H9 (cell line): ENCODE results near the gene NRXN3. TPM values are rescaled to one million over a fixed set of nuclear protein-coding genes. Genes with fewer than 3 reads are reported as not detected.
"Not testable (repeated sequence)": the region's sequence is repeated elsewhere in the genome, so short reads cannot be mapped to it uniquely, and the experiment has no call there.

ENCODE experiments used
- DNase-seq: peaks from one replicate; pipeline ENCODE4 v3.0.0-alpha.2; 2017
- H2AFZ ChIP-seq: one replicate; pipeline ENCODE4 v1.6.1; 2013; ENCODE audit warnings: mild to moderate bottlenecking, low read length, control low read depth, moderate library complexity
- H2AK5ac ChIP-seq: 2 replicates; pipeline ENCODE4 v1.6.1; 2013; ENCODE audit warnings: low read length, control low read depth, mixed read lengths; ENCODE audit not compliant: insufficient read length
- H2BK120ac ChIP-seq: one replicate; pipeline ENCODE4 v1.6.1; 2013; ENCODE audit warnings: low read depth, mild to moderate bottlenecking, low read length, control low read depth, inconsistent platforms; ENCODE audit not compliant: poor library complexity, severe bottlenecking
- H2BK12ac ChIP-seq: 2 replicates; pipeline ENCODE4 v1.6.1; 2013; ENCODE audit warnings: low read length, control low read depth, mixed read lengths, low read depth; ENCODE audit not compliant: insufficient read length
- H2BK15ac ChIP-seq: 2 replicates; pipeline ENCODE4 v1.6.1; 2013; ENCODE audit warnings: low read depth, low read length, control low read depth
- H2BK20ac ChIP-seq: one replicate; pipeline ENCODE4 v1.6.1; 2013; ENCODE audit warnings: low read depth, mild to moderate bottlenecking, low read length, control low read depth, inconsistent platforms; ENCODE audit not compliant: poor library complexity, severe bottlenecking
- H2BK5ac ChIP-seq: 2 replicates; pipeline ENCODE4 v1.6.1; 2013; ENCODE audit warnings: low read length, control low read depth, mixed read lengths; ENCODE audit not compliant: insufficient read length
- H3K14ac ChIP-seq: 2 replicates; pipeline ENCODE4 v1.6.1; 2013; ENCODE audit warnings: low read length, control low read depth; ENCODE audit not compliant: insufficient read depth
- H3K18ac ChIP-seq: 2 replicates; pipeline ENCODE4 v1.6.1; 2013; ENCODE audit warnings: low read depth, mild to moderate bottlenecking, mixed read lengths, low read length, control low read depth; ENCODE audit not compliant: insufficient read length
- H3K23ac ChIP-seq: 2 replicates; pipeline ENCODE4 v1.6.1; 2013; ENCODE audit warnings: low read length, control low read depth, mixed read lengths, low read depth; ENCODE audit not compliant: insufficient read length
- H3K23me2 ChIP-seq: 2 replicates; pipeline ENCODE4 v1.6.1; 2013; ENCODE audit warnings: low read depth, mild to moderate bottlenecking, mixed read lengths, low read length, control low read depth; ENCODE audit not compliant: insufficient read length, poor library complexity, severe bottlenecking
- H3K27ac ChIP-seq: 2 replicates; pipeline ENCODE4 v1.5.1; 2013; ENCODE audit warnings: low read length, control low read depth, mixed read lengths, low read depth; ENCODE audit not compliant: insufficient read length
- H3K27me3 ChIP-seq: 2 replicates; pipeline ENCODE4 v1.6.1; 2013; ENCODE audit warnings: low read length, control low read depth, inconsistent platforms; ENCODE audit not compliant: insufficient read depth
- H3K4ac ChIP-seq: 2 replicates; pipeline ENCODE4 v1.6.1; 2013; ENCODE audit warnings: low read depth, mild to moderate bottlenecking, control low read depth, inconsistent platforms, low read length, moderate library complexity
- H3K4me1 ChIP-seq: 2 replicates; pipeline ENCODE4 v1.6.1; 2013; ENCODE audit warnings: low read length, control low read depth, inconsistent platforms; ENCODE audit not compliant: insufficient read depth
- H3K4me2 ChIP-seq: 2 replicates; pipeline ENCODE4 v1.6.1; 2013; ENCODE audit warnings: low read length, control low read depth, mixed read lengths; ENCODE audit not compliant: insufficient read length, insufficient read depth
- H3K56ac ChIP-seq: 2 replicates; pipeline ENCODE4 v1.6.1; 2013; ENCODE audit warnings: low read depth, mild to moderate bottlenecking, mixed read lengths, low read length, control low read depth; ENCODE audit not compliant: insufficient read length
- H3K79me1 ChIP-seq: 2 replicates; pipeline ENCODE4 v1.6.1; 2013; ENCODE audit warnings: low read depth, mild to moderate bottlenecking, moderate library complexity, low read length, control low read depth, inconsistent platforms; ENCODE audit not compliant: insufficient read depth, poor library complexity, severe bottlenecking
- H3K79me2 ChIP-seq: 2 replicates; pipeline ENCODE4 v1.6.1; 2013; ENCODE audit warnings: low read length, control low read depth, inconsistent platforms; ENCODE audit not compliant: insufficient read depth
- H3K9ac ChIP-seq: 2 replicates; pipeline ENCODE4 v1.6.1; 2013; ENCODE audit warnings: low read length, control low read depth, mixed read lengths; ENCODE audit not compliant: insufficient read length; ENCODE audit errors: extremely low read depth
- H3K9me3 ChIP-seq: one replicate; pipeline ENCODE4 v1.6.1; 2013; ENCODE audit warnings: low read depth, low read length, inconsistent platforms; ENCODE audit not compliant: control insufficient read depth
- H3T11ph ChIP-seq: one replicate; pipeline ENCODE4 v1.6.1; 2013; ENCODE audit warnings: mild to moderate bottlenecking, low read length, control low read depth, inconsistent platforms
- H4K20me1 ChIP-seq: one replicate; pipeline ENCODE4 v1.6.1; 2013; ENCODE audit not compliant: control insufficient read depth, insufficient read length, insufficient read depth
- H4K5ac ChIP-seq: 2 replicates; pipeline ENCODE4 v1.6.1; 2013; ENCODE audit warnings: low read depth, mild to moderate bottlenecking, mixed read lengths, low read length, control low read depth; ENCODE audit not compliant: insufficient read length
- H4K8ac ChIP-seq: replicated peaks from 2 replicates; pipeline ENCODE4 v1.6.1; 2013; ENCODE audit warnings: low read length, control low read depth, mixed read lengths, low read depth; ENCODE audit not compliant: insufficient read length
- H4K91ac ChIP-seq: 2 replicates; pipeline ENCODE4 v1.6.1; 2013; ENCODE audit warnings: low read depth, mild to moderate bottlenecking, moderate library complexity, mixed read lengths, low read length, control low read depth; ENCODE audit not compliant: insufficient read length
- H3K27ac Mint-ChIP-seq, 3 experiments: 2 replicates in 2 of 3; 3 replicates in 1 of 3; pipeline ENCODE4 v1.8.0; 2020 to 2021; ENCODE audit warnings: mixed read lengths in 3 of 3, mild to moderate bottlenecking in 1 of 3, moderate library complexity in 1 of 3
- H3K27me3 Mint-ChIP-seq: 2 replicates; pipeline ENCODE4 v1.8.0; 2021; ENCODE audit warnings: low read depth, mild to moderate bottlenecking, moderate library complexity, mixed read lengths
- H3K36me3 Mint-ChIP-seq, 3 experiments: 2 replicates in 2 of 3; 3 replicates in 1 of 3; pipeline ENCODE4 v1.8.0; 2020 to 2021; ENCODE audit warnings: low read depth in 3 of 3, mixed read lengths in 3 of 3; ENCODE audit not compliant: insufficient read depth in 1 of 3
- H3K4me1 Mint-ChIP-seq, 2 experiments: 2 replicates each; pipeline ENCODE4 v1.8.0; 2020; ENCODE audit warnings: mixed read lengths in 2 of 2
- H3K4me3 Mint-ChIP-seq, 2 experiments: 2 replicates in 1 of 2; 3 replicates in 1 of 2; pipeline ENCODE4 v1.8.0; 2020 to 2021; ENCODE audit warnings: mild to moderate bottlenecking in 2 of 2, mixed read lengths in 2 of 2, moderate library complexity in 1 of 2
- H3K9me3 Mint-ChIP-seq, 2 experiments: 2 replicates in 1 of 2; 3 replicates in 1 of 2; pipeline ENCODE4 v1.8.0; 2020; ENCODE audit warnings: mild to moderate bottlenecking in 2 of 2, mixed read lengths in 2 of 2, moderate library complexity in 1 of 2
- CTCF ChIP-seq: fragments of 200-600 bp; sonication (generic); conservative IDR thresholded peaks from 3 replicates; pipeline ENCODE4 v1.8.0; 2021; ENCODE audit warnings: antibody characterized with exemption, mild to moderate bottlenecking
- WGBS: extraction: QIAGEN DNeasy Blood & Tissue Kit; methylation state at CpG from one replicate; pipeline ENCODE4 v1.1.7; 2013; ENCODE audit warnings: missing lambda C conversion rate, low lambda C conversion rate, mixed read lengths; ENCODE audit not compliant: insufficient read length; ENCODE audit errors: extremely low coverage; 5-methylcytosine and 5-hydroxymethylcytosine counted together
- total RNA-seq: library from RNA; stranded (reverse); gene quantifications from 2 replicates; pipeline ENCODE4 v1.2.1, GENCODE V29; 2021

The NRXN3 gene
- total RNA-seq, 1 experiment from 2014 or later: 1.8 TPM

DNA sequence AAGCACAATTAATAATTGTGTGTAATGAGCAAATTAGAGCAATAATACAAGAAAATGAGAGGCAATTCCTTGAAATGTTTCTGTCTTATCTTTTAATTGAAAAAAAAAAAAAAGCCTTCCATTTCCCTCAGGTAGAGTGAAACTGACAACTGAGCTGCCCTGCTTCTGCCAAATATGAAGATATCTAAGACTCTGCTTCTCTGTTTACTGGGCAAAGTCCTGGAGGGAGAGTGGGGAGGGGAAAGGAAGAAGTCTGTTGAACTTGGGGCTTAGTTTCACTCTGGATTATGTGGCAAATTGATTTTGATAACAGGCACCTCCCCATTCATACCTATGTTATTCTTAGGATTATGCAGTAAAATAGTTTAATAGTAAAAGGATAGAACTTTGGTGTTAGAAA, 364.9 kb downstream of the NRXN3 start:
- Mint-ChIP-seq H3K4me3 (no peak overlapping the region), H3K4me1 (no peaks in the 10 kb centered on the region), H3K27me3 (peaks cover 10% of the 10 kb centered on the region), H3K36me3 (no peaks in the 10 kb centered on the region), H3K9me3 (peaks cover 0 to 2% of the 10 kb centered on the region in 2 experiments; a peak in 1 of 5 replicates), H3K27ac (no peak overlapping the region)
- no peak overlapping the region for H3K4me2 ChIP-seq
- no peak overlapping the region for H3K14ac ChIP-seq
- no peak overlapping the region for H2BK12ac ChIP-seq
- no peaks in the 10 kb centered on the region for H3K9me3 ChIP-seq
- H3K23ac ChIP-seq: no peak overlapping the region
- no peak overlapping the region for H2BK120ac ChIP-seq
- no peaks in the 10 kb centered on the region for H3K23me2 ChIP-seq
- H3K18ac ChIP-seq: no peak overlapping the region
- DNase-seq: no peak
- no peak overlapping the region for H2BK5ac ChIP-seq
- H3T11ph ChIP-seq: no peak overlapping the region
- H3K4me1 ChIP-seq: no peaks in the 10 kb centered on the region
- no peak overlapping the region for H3K9ac ChIP-seq
- H3K4ac ChIP-seq: no peak overlapping the region
- H2AK5ac ChIP-seq: no peak overlapping the region
- no peak overlapping the region for H4K5ac ChIP-seq
- no peak overlapping the region for H2BK15ac ChIP-seq
- no peaks in the 10 kb centered on the region for H3K79me1 ChIP-seq
- TF ChIP-seq CTCF: no peak
- no peak overlapping the region for H4K91ac ChIP-seq
- H4K20me1 ChIP-seq: no peaks in the 10 kb centered on the region
- H4K8ac ChIP-seq: no peak overlapping the region
- no peaks in the 10 kb centered on the region for H3K79me2 ChIP-seq
- H2BK20ac ChIP-seq: no peak overlapping the region
- no peak overlapping the region for H2AFZ ChIP-seq
- no peak overlapping the region for H3K56ac ChIP-seq
- H3K27ac ChIP-seq: no peak overlapping the region
- H3K27me3 ChIP-seq: no peaks in the 10 kb centered on the region

DNA sequence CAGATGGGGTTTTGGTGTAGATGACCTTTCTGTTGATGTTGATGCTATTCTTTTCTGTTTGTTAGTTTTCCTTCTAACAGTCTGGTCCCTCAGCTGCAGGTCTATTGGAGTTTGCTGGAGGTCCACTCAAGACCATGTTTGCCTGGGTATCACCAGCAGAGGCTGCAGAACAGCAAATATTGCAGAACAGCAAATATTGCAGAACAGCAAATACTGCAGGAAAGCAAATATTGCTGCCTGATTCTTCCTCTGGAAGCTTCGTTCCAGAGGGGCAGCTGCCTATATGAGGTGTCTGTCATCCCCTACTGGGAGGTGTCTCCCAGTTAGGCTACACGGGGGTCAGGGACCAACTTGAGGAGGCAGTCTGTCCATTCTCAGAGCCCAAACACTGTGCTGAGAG, 371.6 kb downstream of the NRXN3 start:
- not testable (repeated sequence) for H3K27me3 ChIP-seq, H2BK15ac ChIP-seq, H2BK20ac ChIP-seq, H3K36me3 Mint-ChIP-seq, H2BK5ac ChIP-seq, H4K8ac ChIP-seq, H3K4me1 ChIP-seq, H3K79me1 ChIP-seq, H3K14ac ChIP-seq, H4K91ac ChIP-seq, H3K4ac ChIP-seq, H2AFZ ChIP-seq, H4K5ac ChIP-seq, H4K20me1 ChIP-seq, H3K4me1 Mint-ChIP-seq, H3K27ac ChIP-seq, H3K23ac ChIP-seq, H3K9me3 ChIP-seq, H3K27ac Mint-ChIP-seq, H2BK12ac ChIP-seq, H3K9me3 Mint-ChIP-seq, H3K4me3 Mint-ChIP-seq, H3K56ac ChIP-seq, H3K4me2 ChIP-seq, H3T11ph ChIP-seq, H3K18ac ChIP-seq, H3K9ac ChIP-seq, H3K27me3 Mint-ChIP-seq, H3K79me2 ChIP-seq, H2AK5ac ChIP-seq, DNase-seq, H3K23me2 ChIP-seq, H2BK120ac ChIP-seq
- no CpG with 5 or more reads among the region's 2 CpGs for WGBS
